Loucy (cell line): ENCODE measurements around the gene TNNI3.
A peak's percentile ranks its signal among the peaks of the same experiment; 100 is the strongest.

Experiments used
- H2AFZ ChIP-seq: fragments of 200-600 bp; sonication (generic); 2 replicates; pipeline ENCODE4 v1.6.0; 2016; ENCODE audit warnings: antibody characterized with exemption, mild to moderate bottlenecking, low read length, moderate library complexity
- H3F3A ChIP-seq: fragments of 200-600 bp; 2 replicates; pipeline ENCODE4 v1.6.0; 2016; ENCODE audit warnings: antibody characterized with exemption, low read depth, mild to moderate bottlenecking
- H3K27me3 ChIP-seq: fragments of 200-600 bp; sonication (generic); 2 replicates; pipeline ENCODE4 v1.6.1; 2014; ENCODE audit warnings: low read length, mild to moderate bottlenecking; ENCODE audit not compliant: insufficient read depth, poor library complexity, severe bottlenecking
- H3K36me3 ChIP-seq: fragments of 200-600 bp; sonication (generic); 2 replicates; pipeline ENCODE4 v1.6.1; 2016; ENCODE audit warnings: low read length; ENCODE audit not compliant: insufficient read depth
- H3K4me1 ChIP-seq: fragments of 200-600 bp; sonication (generic); 2 replicates; pipeline ENCODE4 v1.5.1; 2014; ENCODE audit warnings: low read length, mild to moderate bottlenecking; ENCODE audit not compliant: insufficient read depth, poor library complexity, severe bottlenecking
- H3K4me2 ChIP-seq: fragments of 200-600 bp; sonication (generic); 2 replicates; pipeline ENCODE4 v1.6.0; 2014; ENCODE audit warnings: antibody characterized with exemption, low read length, low read depth, mild to moderate bottlenecking; ENCODE audit not compliant: poor library complexity, severe bottlenecking
- H3K4me3 ChIP-seq: fragments of 200-600 bp; sonication (generic); 2 replicates; pipeline ENCODE4 v1.5.1; 2014; ENCODE audit warnings: low read length, mild to moderate bottlenecking, mixed read lengths; ENCODE audit not compliant: poor library complexity, severe bottlenecking
- H3K79me2 ChIP-seq: fragments of 200-600 bp; sonication (generic); 2 replicates; pipeline ENCODE4 v1.6.1; 2014; ENCODE audit warnings: low read length; ENCODE audit not compliant: insufficient read depth
- H3K9ac ChIP-seq: fragments of 200-600 bp; sonication (generic); 2 replicates; pipeline ENCODE4 v1.6.0; 2014; ENCODE audit warnings: mild to moderate bottlenecking, low read depth, low read length, moderate library complexity; ENCODE audit not compliant: poor library complexity, severe bottlenecking
- H3K9me2 ChIP-seq: fragments of 200-600 bp; sonication (generic); replicated peaks from 2 replicates; pipeline ENCODE4 v1.6.1; 2016; ENCODE audit warnings: low read depth, low read length, mixed read lengths
- H3K9me3 ChIP-seq: fragments of 200-600 bp; sonication (generic); 2 replicates; pipeline ENCODE4 v1.6.1; 2014; ENCODE audit warnings: mild to moderate bottlenecking, antibody characterized with exemption, low read length, low read depth; ENCODE audit not compliant: insufficient read depth
- H4K20me1 ChIP-seq: fragments of 200-600 bp; sonication (generic); 2 replicates; pipeline ENCODE4 v1.6.0; 2014; ENCODE audit warnings: antibody characterized with exemption, low read length, mild to moderate bottlenecking; ENCODE audit not compliant: insufficient read depth, poor library complexity, severe bottlenecking
- EZH2phosphoT487 ChIP-seq: fragments of 200-600 bp; IDR thresholded peaks from 2 replicates; pipeline ENCODE4 v1.6.1; 2018; ENCODE audit warnings: antibody characterized with exemption, mild to moderate bottlenecking, moderate library complexity, borderline replicate concordance
- TF ChIP-seq, protein P1 (sequence below): fragments of 200-600 bp; sonication (generic); conservative IDR thresholded peaks from 2 replicates; pipeline ENCODE4 v1.5.1; 2014; ENCODE audit warnings: mild to moderate bottlenecking, antibody characterized with exemption, low read length

Gene TNNI3

DNA sequence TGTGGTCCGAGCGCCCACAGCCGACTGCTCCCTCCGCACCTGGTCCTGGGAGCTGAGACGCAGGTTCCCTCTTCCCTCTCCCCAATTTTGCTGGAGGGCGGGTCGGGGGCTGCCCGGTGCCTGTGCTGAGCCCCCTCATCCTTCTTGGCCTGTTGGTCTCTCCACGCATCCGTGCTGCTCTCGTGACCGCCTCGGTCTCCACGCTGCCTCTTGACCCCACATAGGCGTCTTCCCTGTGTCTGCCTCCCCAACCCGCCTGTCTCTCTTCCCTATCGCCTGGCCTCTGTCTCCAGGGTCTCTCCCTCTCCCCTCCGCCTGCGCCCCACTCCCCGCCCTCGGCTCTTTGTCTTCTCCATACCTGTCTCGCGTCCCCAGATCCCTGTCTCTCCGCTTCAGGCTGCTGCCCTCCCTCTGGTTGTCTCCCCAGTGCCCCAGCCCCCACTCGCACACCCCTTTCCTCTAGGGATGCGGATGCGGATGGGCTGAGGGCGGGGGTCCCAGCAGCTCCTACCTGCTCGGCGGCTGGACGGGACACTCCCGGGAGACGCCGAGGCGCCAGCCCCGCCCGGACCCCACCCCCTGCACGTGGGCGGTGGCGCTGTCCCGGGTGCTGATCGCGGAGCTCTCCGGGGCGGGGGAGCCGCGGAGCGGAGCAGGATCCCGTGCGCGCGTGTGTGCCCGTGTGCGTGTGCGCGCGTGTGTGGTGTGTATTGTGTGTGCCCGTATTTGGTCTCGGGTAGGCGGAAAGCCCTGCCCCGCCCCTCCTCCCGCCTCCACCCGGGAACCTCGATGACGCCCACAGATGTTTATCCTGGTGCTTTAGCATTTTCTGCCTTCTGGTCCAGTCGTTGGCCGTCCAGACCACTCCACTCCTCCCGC is 22.3 kb upstream of the TNNI3 start, which contains the start of gene SYT5:
Gene SYT5, minus strand, starts transcription at position 684 of the 879 bp plus-strand sequence. CDS start 1,248 bp downstream, outside the sequence.
- H3K4me1 ChIP-seq = peaks cover 7% of the 10 kb centered on the region

DNA sequence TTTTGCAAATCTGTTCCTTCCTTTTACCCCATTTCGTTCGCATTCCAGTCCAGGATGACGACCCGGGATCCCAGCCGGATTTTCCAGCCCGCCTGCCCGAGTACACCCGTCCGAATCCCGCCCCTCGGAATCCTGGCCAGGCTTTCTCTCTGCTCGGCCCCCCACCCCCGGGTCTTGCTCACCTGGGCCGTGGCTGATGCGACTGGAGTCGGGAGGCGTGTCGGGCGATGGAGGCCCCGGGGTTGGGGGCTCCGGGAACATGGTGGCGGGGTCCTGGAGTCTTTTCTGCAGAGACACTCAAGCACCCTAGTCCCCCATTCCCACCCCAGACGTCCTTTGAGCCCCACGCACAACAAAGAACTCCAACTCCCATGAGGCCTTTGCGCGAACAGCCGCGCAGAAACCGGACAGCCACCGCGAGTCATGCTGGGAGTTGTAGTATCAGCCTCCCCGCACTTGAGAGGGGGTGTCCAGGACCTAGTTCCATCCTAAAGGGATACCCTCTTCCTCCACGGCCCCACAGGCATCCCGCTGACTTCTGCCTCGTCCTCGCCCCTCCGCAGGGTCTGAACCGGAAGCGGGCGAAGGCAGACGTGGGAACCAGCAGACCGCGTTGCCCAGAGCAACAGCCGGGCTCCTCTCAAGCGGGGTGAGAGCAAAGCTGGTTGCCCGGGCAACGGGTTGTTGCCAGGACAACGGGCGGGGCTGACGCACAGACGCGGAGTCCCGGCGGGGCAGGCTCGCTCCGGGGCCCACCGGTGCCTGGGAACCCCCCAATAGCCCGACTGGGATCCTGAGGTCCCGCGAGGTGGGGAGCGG is 21.5 kb upstream of the TNNI3 start:
- Histone ChIP-seq H3K9me3 (no peaks in the 10 kb centered on the region), H3F3A (no peaks in the 10 kb centered on the region), H3K9me2 (no peaks in the 10 kb centered on the region), H3K4me2 (peak overlapping the region; percentile 41), H3K9ac (no peak overlapping the region), H3K27me3 (no peaks in the 10 kb centered on the region), H3K4me1 (peaks cover 7% of the 10 kb centered on the region), H2AFZ (no peak overlapping the region), H3K4me3 (peak overlapping the region; percentile 59), H3K36me3 (no peaks in the 10 kb centered on the region), H4K20me1 (no peaks in the 10 kb centered on the region), H3K79me2 (no peaks in the 10 kb centered on the region)
- TF ChIP-seq, protein P1, sequence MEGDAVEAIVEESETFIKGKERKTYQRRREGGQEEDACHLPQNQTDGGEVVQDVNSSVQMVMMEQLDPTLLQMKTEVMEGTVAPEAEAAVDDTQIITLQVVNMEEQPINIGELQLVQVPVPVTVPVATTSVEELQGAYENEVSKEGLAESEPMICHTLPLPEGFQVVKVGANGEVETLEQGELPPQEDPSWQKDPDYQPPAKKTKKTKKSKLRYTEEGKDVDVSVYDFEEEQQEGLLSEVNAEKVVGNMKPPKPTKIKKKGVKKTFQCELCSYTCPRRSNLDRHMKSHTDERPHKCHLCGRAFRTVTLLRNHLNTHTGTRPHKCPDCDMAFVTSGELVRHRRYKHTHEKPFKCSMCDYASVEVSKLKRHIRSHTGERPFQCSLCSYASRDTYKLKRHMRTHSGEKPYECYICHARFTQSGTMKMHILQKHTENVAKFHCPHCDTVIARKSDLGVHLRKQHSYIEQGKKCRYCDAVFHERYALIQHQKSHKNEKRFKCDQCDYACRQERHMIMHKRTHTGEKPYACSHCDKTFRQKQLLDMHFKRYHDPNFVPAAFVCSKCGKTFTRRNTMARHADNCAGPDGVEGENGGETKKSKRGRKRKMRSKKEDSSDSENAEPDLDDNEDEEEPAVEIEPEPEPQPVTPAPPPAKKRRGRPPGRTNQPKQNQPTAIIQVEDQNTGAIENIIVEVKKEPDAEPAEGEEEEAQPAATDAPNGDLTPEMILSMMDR = no peak

More for the DNA sequence above, 22.3 kb upstream of the TNNI3 start, which contains the start of gene SYT5:
- Histone ChIP-seq H3K4me2 (peak within 1 kb of the TSS; percentile 41), H2AFZ (no peak within 1 kb of the TSS), H3K27me3 (no peaks in the 10 kb centered on the region), H3K36me3 (no peaks in the 10 kb centered on the region), H3F3A (no peaks in the 10 kb centered on the region), H3K79me2 (no peaks in the 10 kb centered on the region), H3K9me3 (no peaks in the 10 kb centered on the region), H3K9me2 (no peaks in the 10 kb centered on the region), H4K20me1 (no peaks in the 10 kb centered on the region), H3K9ac (no peak within 1 kb of the TSS), H3K4me3 (peak within 1 kb of the TSS; percentile 59)
- TF ChIP-seq, protein P1 = no peak

DNA sequence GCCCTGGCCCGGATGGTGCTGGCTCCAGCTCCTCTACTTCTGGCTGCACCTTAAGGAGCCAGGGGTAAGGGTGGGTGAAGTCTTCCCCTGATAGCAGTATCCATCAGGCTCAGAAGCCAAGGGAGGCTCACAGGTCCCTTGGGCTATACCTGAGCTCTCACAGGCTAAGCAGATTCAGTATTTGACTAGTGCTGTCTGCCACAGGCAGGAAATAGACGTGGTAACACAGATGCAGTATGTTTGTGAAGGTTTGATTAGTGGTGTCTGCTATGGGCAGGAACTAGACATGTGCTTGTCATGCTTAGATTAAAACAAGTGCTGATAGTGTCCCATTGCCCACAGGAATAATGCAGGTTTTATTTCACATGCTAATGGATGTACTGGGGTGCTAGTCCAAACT is 18.5 kb upstream of the TNNI3 start:
- Histone ChIP-seq H3K4me1 (peaks cover 7% of the 10 kb centered on the region), H3K9me3 (no peaks in the 10 kb centered on the region), H3K79me2 (no peaks in the 10 kb centered on the region), H3K4me3 (no peak overlapping the region), H3K36me3 (no peaks in the 10 kb centered on the region), H4K20me1 (no peaks in the 10 kb centered on the region), H3K4me2 (no peak overlapping the region), H3K27me3 (no peaks in the 10 kb centered on the region), H3K9ac (no peak overlapping the region), H2AFZ (no peak overlapping the region), H3F3A (no peaks in the 10 kb centered on the region), H3K9me2 (no peaks in the 10 kb centered on the region)
- no peak for TF ChIP-seq EZH2phosphoT487
- TF ChIP-seq, protein P1 = no peak
